H1 (cell line): ENCODE data around the gene BRIP1. TPM values are rescaled to one million over a fixed set of nuclear protein-coding genes. Genes with fewer than 3 reads are reported as not detected.
A peak's percentile ranks its signal among the peaks of the same experiment; 100 is the strongest.

ENCODE experiments used
- CTCF ChIA-PET: fragments of 300-600 bp; sonication (Branson Sonifier 250); formaldehyde crosslinking; loops from one replicate; lab custom pipeline; 2021; ENCODE audit not compliant: partially characterized antibody; lab: Charles Lee
- POLR2A ChIA-PET: fragments of 300-600 bp; sonication (Branson Sonifier 250); formaldehyde crosslinking; loops from one replicate; lab custom pipeline; 2021; ENCODE audit warnings: inconsistent platforms; ENCODE audit not compliant: partially characterized antibody; lab: Charles Lee
- DNase-seq, 2 experiments: peaks; one replicate each; pipeline versions ENCODE4 v3.0.0 to v3.0.0-alpha.2; 2010 to 2022; ENCODE audit warnings: low spot score in 2 of 2, low read depth in 1 of 2, mixed read lengths in 1 of 2
- FAIRE-seq: peaks from 2 replicates; lab custom pipeline; 2011; peaks lifted over from hg19 to GRCh38; lab: Jason Lieb, UNC
- H2AFZ ChIP-seq: 2 replicates; pipeline ENCODE4 v1.8.1; 2012; ENCODE audit warnings: low read length, inconsistent platforms
- H2AK5ac ChIP-seq: 2 replicates; pipeline ENCODE4 v1.6.1; 2013; ENCODE audit warnings: low read depth, low read length
- H2BK120ac ChIP-seq: replicated peaks from 2 replicates; pipeline ENCODE3; 2013; ENCODE audit warnings: low read depth, low read length, inconsistent platforms
- H2BK12ac ChIP-seq: 2 replicates; pipeline ENCODE4 v1.6.1; 2013; ENCODE audit warnings: low read depth, low read length
- H2BK15ac ChIP-seq: 2 replicates; pipeline ENCODE4 v1.6.1; 2013; ENCODE audit warnings: low read length
- H2BK20ac ChIP-seq: 2 replicates; pipeline ENCODE4 v1.6.1; 2013; ENCODE audit warnings: low read length
- H2BK5ac ChIP-seq: 2 replicates; pipeline ENCODE4 v1.6.1; 2013; ENCODE audit warnings: low read depth, low read length
- H3K14ac ChIP-seq: 2 replicates; pipeline ENCODE4 v1.6.1; 2013; ENCODE audit warnings: inconsistent platforms; ENCODE audit not compliant: insufficient read length
- H3K18ac ChIP-seq: 2 replicates; pipeline ENCODE4 v1.6.1; 2013; ENCODE audit warnings: low read length; ENCODE audit errors: extremely low read depth
- H3K23ac ChIP-seq: 2 replicates; pipeline ENCODE4 v1.6.1; 2013; ENCODE audit warnings: inconsistent platforms; ENCODE audit not compliant: insufficient read length
- H3K23me2 ChIP-seq: 2 replicates; pipeline ENCODE4 v1.6.1; 2013; ENCODE audit warnings: low read depth, low read length
- H3K27ac ChIP-seq: 2 replicates; pipeline ENCODE4 v1.6.1; 2011; ENCODE audit warnings: low read depth, low read length, inconsistent platforms
- H3K27me3 ChIP-seq, 4 experiments: replicated peaks in 1 of 4; 1 replicate in 1 of 4; 2 replicates in 3 of 4; pipeline versions ENCODE4 v1.6.1 to v1.8.1; 2011 to 2013; ENCODE audit warnings: low read length in 3 of 4, mild to moderate bottlenecking in 3 of 4, inconsistent platforms in 2 of 4, mixed read lengths in 2 of 4, moderate library complexity in 1 of 4; ENCODE audit not compliant: control insufficient read depth in 3 of 4, insufficient read depth in 3 of 4; ENCODE audit errors: extremely low read depth in 1 of 4
- H3K36me3 ChIP-seq, 4 experiments: 2 replicates each; pipeline versions ENCODE4 v1.6.1 to v1.8.1; 2011 to 2013; ENCODE audit warnings: mild to moderate bottlenecking in 4 of 4, low read length in 3 of 4, moderate library complexity in 2 of 4, control low read depth in 1 of 4, inconsistent platforms in 1 of 4; ENCODE audit not compliant: insufficient read depth in 4 of 4, control insufficient read depth in 2 of 4
- H3K4ac ChIP-seq: replicated peaks from 2 replicates; pipeline ENCODE3; 2013; ENCODE audit warnings: low read length, low read depth, mixed read lengths, inconsistent platforms; ENCODE audit not compliant: insufficient read length
- H3K4me1 ChIP-seq, 4 experiments: replicated peaks in 1 of 4; 1 replicate in 1 of 4; 2 replicates in 3 of 4; pipeline versions ENCODE4 v1.6.1 to v1.8.1; 2011 to 2013; ENCODE audit warnings: low read length in 3 of 4, inconsistent platforms in 2 of 4, mixed read lengths in 1 of 4; ENCODE audit not compliant: insufficient read depth in 4 of 4, control insufficient read depth in 3 of 4
- H3K4me2 ChIP-seq, 2 experiments: 2 replicates each; pipeline versions ENCODE4 v1.6.1 to v1.8.1; 2011 to 2013; ENCODE audit warnings: low read depth in 2 of 2, low read length in 2 of 2, control low read depth in 1 of 2, inconsistent platforms in 1 of 2, mild to moderate bottlenecking in 1 of 2; ENCODE audit not compliant: insufficient read depth in 1 of 2
- H3K4me3 ChIP-seq, 4 experiments: fragments of 200-600, 300-600 bp in 1 of 4; sonication (generic), shearing (Covaris generic), sonication (Bioruptor Twin) in 1 of 4; 2 replicates each; pipeline versions ENCODE4 v1.5.1 to v1.8.1; 2011 to 2016; ENCODE audit warnings: low read length in 4 of 4, low read depth in 3 of 4, control low read depth in 2 of 4, inconsistent platforms in 2 of 4, mild to moderate bottlenecking in 2 of 4, mixed read lengths in 1 of 4, moderate library complexity in 1 of 4; ENCODE audit not compliant: insufficient read depth in 2 of 4; ENCODE audit errors: extremely low read depth in 1 of 4
- H3K56ac ChIP-seq: replicated peaks from 2 replicates; pipeline ENCODE3; 2013; ENCODE audit warnings: low read depth, mild to moderate bottlenecking, mixed read lengths, low read length, inconsistent platforms; ENCODE audit not compliant: insufficient read length
- H3K79me1 ChIP-seq: 2 replicates; pipeline ENCODE4 v1.6.1; 2013; ENCODE audit warnings: low read depth, low read length, control low read depth
- H3K79me2 ChIP-seq, 2 experiments: 2 replicates each; pipeline versions ENCODE4 v1.6.1 to v1.8.1; 2012 to 2013; ENCODE audit warnings: low read length in 2 of 2, mild to moderate bottlenecking in 2 of 2, inconsistent platforms in 1 of 2; ENCODE audit not compliant: insufficient read depth in 2 of 2, control insufficient read depth in 1 of 2
- H3K9ac ChIP-seq, 4 experiments: replicated peaks in 1 of 4; 1 replicate in 1 of 4; 2 replicates in 3 of 4; pipeline versions ENCODE4 v1.6.1 to v1.8.1; 2011 to 2013; ENCODE audit warnings: low read depth in 3 of 4, low read length in 3 of 4, control low read depth in 2 of 4, mild to moderate bottlenecking in 2 of 4, moderate library complexity in 2 of 4, inconsistent platforms in 1 of 4; ENCODE audit errors: extremely low read depth in 1 of 4
- H3K9me3 ChIP-seq, 2 experiments: 2 replicates each; pipeline versions ENCODE4 v1.6.1 to v1.8.1; 2012 to 2013; ENCODE audit warnings: mild to moderate bottlenecking in 2 of 2, moderate library complexity in 2 of 2, control low read depth in 1 of 2, inconsistent platforms in 1 of 2, low read depth in 1 of 2, low read length in 1 of 2, mixed read lengths in 1 of 2; ENCODE audit not compliant: insufficient read depth in 2 of 2
- H4K20me1 ChIP-seq, 2 experiments: replicated peaks in 1 of 2; 2 replicates each; pipeline versions ENCODE3 to v1.8.1; 2011 to 2013; ENCODE audit warnings: inconsistent platforms in 2 of 2, low read length in 2 of 2, mild to moderate bottlenecking in 1 of 2; ENCODE audit not compliant: insufficient read depth in 2 of 2, control insufficient read depth in 1 of 2
- H4K5ac ChIP-seq: 2 replicates; pipeline ENCODE4 v1.6.1; 2013; ENCODE audit warnings: low read length, low read depth, mixed read lengths, inconsistent platforms; ENCODE audit not compliant: insufficient read length
- H4K8ac ChIP-seq: 2 replicates; pipeline ENCODE4 v1.8.0; 2013; ENCODE audit warnings: mild to moderate bottlenecking, moderate library complexity, low read length, inconsistent platforms; ENCODE audit not compliant: insufficient read depth; ENCODE audit errors: extremely low read depth
- H4K91ac ChIP-seq: replicated peaks from 2 replicates; pipeline ENCODE3; 2013; ENCODE audit warnings: low read length, mixed read lengths, inconsistent platforms; ENCODE audit not compliant: insufficient read length
- CEBPB ChIP-seq: IDR thresholded peaks from 2 replicates; pipeline ENCODE4 v1.6.1; 2012; ENCODE audit warnings: low read depth, low read length
- HDAC6 ChIP-seq: IDR thresholded peaks from one replicate; pipeline ENCODE4 v1.7.1; 2012; ENCODE audit warnings: low read depth, mild to moderate bottlenecking, inconsistent platforms, low read length, moderate library complexity
- RAD21 ChIP-seq, 2 experiments: IDR thresholded peaks in 1 of 2; conservative IDR thresholded peaks in 1 of 2; 2 replicates each; pipeline ENCODE4 v1.6.1; 2011; ENCODE audit warnings: low read depth in 2 of 2, low read length in 2 of 2, improper control_type of control experiment in 1 of 2, inconsistent platforms in 1 of 2, mild to moderate bottlenecking in 1 of 2, moderate library complexity in 1 of 2
- RBBP5 ChIP-seq: IDR thresholded peaks from 2 replicates; pipeline ENCODE4 v1.7.1; 2012; ENCODE audit warnings: low read depth, mild to moderate bottlenecking, inconsistent platforms, low read length, moderate library complexity, borderline replicate concordance
- SP1 ChIP-seq: IDR thresholded peaks from 2 replicates; pipeline ENCODE4 v1.6.1; 2011; ENCODE audit warnings: low read depth, low read length
- WGBS, 2 experiments: shearing (Covaris generic) in 1 of 2; methylation state at CpG; one replicate each; pipeline versions ENCODE4 v1.1.6 to v1.1.7; 2013 to 2015; ENCODE audit warnings: low lambda C conversion rate in 2 of 2, mixed read lengths in 2 of 2, inconsistent platforms in 1 of 2, low coverage in 1 of 2, missing lambda C conversion rate in 1 of 2; ENCODE audit not compliant: insufficient replicate concordance in 2 of 2, insufficient coverage in 1 of 2, insufficient read length in 1 of 2; ENCODE audit errors: extremely low coverage in 1 of 2, missing lambda C conversion rate in 1 of 2; 5-methylcytosine and 5-hydroxymethylcytosine counted together
- polyA plus RNA-seq, 7 experiments: library from polyadenylated mRNA; depleted of rRNA in 3 of 7; stranded (reverse) in 5 of 7; unstranded in 2 of 7; fragments of >200 nt in 5 of 7; fragments of 200-250 nt in 2 of 7; gene quantifications; 1 replicate in 5 of 7; 2 replicates in 1 of 7; 4 replicates in 1 of 7; pipeline versions ENCODE4 v1.2.1 to v1.2.3, GENCODE V29; 2011 to 2013; ENCODE audit warnings: missing spikeins in 2 of 7, mixed read lengths in 2 of 7
- total RNA-seq: library from RNA; stranded (reverse); fragmentation: NEBNext Ultra II Directional; extraction: Animal tissue kit (Norgen Biotek cat#: 25700); gene quantifications from 2 replicates; pipeline ENCODE4 v1.2.1, GENCODE V29; 2021
- TF ChIP-seq, protein P1 (sequence below), 3 experiments: IDR thresholded peaks; 1 replicate in 2 of 3; 2 replicates in 1 of 3; pipeline versions ENCODE4 v1.5.1 to v1.6.1; 2011; ENCODE audit warnings: low read length in 3 of 3, mild to moderate bottlenecking in 3 of 3, inconsistent platforms in 2 of 3, low read depth in 1 of 3, moderate library complexity in 1 of 3; ENCODE audit not compliant: insufficient read depth in 1 of 3; ENCODE audit errors: control extremely low read depth in 1 of 3

Gene BRIP1
- total and polyA plus RNA-seq, 2 of the 8 experiments (the other 6 are each of a cell fraction or from before 2014, with no cell fraction given): 5.8 to 19.2 TPM

DNA sequence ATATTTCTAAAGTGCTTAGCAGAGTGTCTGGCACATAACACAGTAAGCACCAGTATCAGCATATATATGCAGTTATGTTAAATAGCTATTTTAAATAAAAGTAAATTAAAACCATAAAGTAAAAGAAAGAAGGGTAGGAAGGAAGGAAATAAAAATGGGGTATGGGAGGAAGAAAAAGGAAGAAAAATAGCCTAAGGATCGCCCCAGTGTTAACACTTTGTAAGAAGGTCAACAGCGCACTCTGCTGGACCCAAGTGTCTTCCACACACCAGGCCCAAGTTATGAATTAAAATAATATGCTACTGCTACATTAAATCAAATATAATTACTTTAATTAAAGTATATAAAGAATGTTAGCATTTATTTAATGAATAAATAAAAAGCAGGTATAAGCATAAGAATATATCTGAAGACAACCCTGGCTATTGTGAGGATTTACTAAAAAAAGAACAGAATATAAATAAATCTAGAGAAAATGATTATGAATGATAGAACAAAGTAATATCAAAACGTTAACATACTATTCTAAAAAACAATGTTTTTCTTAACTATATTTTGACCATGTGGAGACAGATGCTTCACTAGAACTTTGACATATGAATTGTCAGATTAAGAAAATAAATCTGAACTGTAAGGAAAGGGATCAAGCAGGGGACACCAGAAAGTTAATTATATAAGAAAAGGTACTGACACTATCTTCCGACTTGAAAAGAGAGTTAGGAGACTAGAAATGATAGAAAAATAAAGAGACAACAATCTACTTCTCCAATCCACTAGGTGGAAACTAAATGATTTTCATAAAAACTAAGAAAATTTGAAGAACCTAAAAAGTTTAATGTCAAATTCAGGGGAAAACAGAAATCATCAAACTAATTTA, 25.9 kb downstream of the BRIP1 start:
- no peak overlapping the region for H2BK120ac ChIP-seq
- H3K23me2 ChIP-seq: no peaks in the 10 kb centered on the region
- no peak overlapping the region for H3K4ac ChIP-seq
- no peaks in the 10 kb centered on the region for H3K79me2 ChIP-seq
- POLR2A ChIA-PET: no interaction called here
- H4K5ac ChIP-seq: no peak overlapping the region
- H3K9ac ChIP-seq: no peak overlapping the region
- no peak overlapping the region for H2BK20ac ChIP-seq
- DNase-seq: no peak
- H3K23ac ChIP-seq: no peak overlapping the region
- H2AFZ ChIP-seq: no peak overlapping the region
- CTCF ChIA-PET: interaction anchor here (0.7 to 2.0 kb wide), 13 partner anchors 8 to 272 kb away, joined by 3 to 18 read pairs (median 4); no protein-coding TSS in a partner anchor
- H3K27me3 ChIP-seq: no peaks in the 10 kb centered on the region; a peak in 1 of 7 replicates
- H3K27ac ChIP-seq: no peak overlapping the region
- no peak overlapping the region for H3K14ac ChIP-seq
- no peaks in the 10 kb centered on the region for H3K4me1 ChIP-seq
- H4K8ac ChIP-seq: no peak overlapping the region
- peaks cover 0 to 1% of the 10 kb centered on the region in 2 experiments for H4K20me1 ChIP-seq
- no peak overlapping the region for H2BK5ac ChIP-seq
- TF ChIP-seq, protein P1, sequence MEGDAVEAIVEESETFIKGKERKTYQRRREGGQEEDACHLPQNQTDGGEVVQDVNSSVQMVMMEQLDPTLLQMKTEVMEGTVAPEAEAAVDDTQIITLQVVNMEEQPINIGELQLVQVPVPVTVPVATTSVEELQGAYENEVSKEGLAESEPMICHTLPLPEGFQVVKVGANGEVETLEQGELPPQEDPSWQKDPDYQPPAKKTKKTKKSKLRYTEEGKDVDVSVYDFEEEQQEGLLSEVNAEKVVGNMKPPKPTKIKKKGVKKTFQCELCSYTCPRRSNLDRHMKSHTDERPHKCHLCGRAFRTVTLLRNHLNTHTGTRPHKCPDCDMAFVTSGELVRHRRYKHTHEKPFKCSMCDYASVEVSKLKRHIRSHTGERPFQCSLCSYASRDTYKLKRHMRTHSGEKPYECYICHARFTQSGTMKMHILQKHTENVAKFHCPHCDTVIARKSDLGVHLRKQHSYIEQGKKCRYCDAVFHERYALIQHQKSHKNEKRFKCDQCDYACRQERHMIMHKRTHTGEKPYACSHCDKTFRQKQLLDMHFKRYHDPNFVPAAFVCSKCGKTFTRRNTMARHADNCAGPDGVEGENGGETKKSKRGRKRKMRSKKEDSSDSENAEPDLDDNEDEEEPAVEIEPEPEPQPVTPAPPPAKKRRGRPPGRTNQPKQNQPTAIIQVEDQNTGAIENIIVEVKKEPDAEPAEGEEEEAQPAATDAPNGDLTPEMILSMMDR (IDR thresholded peaks at IDR 0.05; ENCODE audit: control extremely low read depth in 1 of 3, insufficient read depth in 1 of 3, low read depth in 1 of 3, low read length in 3 of 3): peak; percentile 46 to 64 (median 63)
- TF ChIP-seq RAD21 (IDR thresholded peaks at IDR 0.05 in 1 of 2, conservative IDR thresholded peaks at IDR 0.05 in 1 of 2; ENCODE audit: low read depth in 2 of 2, low read length in 2 of 2) (peak; percentile 80 to 81), CEBPB (no peak), RBBP5 (no peak), SP1 (no peak), HDAC6 (no peak)
- no peak overlapping the region for H3K4me2 ChIP-seq
- no peak overlapping the region for H2BK15ac ChIP-seq
- no peaks in the 10 kb centered on the region for H3K9me3 ChIP-seq
- peaks cover 0 to 10% (median 0%) of the 10 kb centered on the region in 4 experiments; a peak in 1 of 8 replicates for H3K36me3 ChIP-seq
- no peak overlapping the region for H2AK5ac ChIP-seq
- H4K91ac ChIP-seq: no peak overlapping the region
- FAIRE-seq: no peak
- no peak overlapping the region for H3K18ac ChIP-seq
- WGBS, 2 experiments: 48% methylated on average over 4 of the region's 4 CpGs; no CpG with 5 or more reads in 1 of the 2 experiments
- H3K79me1 ChIP-seq: no peaks in the 10 kb centered on the region
- H2BK12ac ChIP-seq: no peak overlapping the region
- no peak overlapping the region for H3K4me3 ChIP-seq
- no peak overlapping the region for H3K56ac ChIP-seq
